ENCODE measurements around the gene KLHDC4. TPM values are rescaled to one million over a fixed set of nuclear protein-coding genes. Genes with fewer than 3 reads are reported as not detected.
"Not testable (repeated sequence)": the region's sequence is repeated elsewhere in the genome, so short reads cannot be mapped to it uniquely, and the experiment has no call there.

Gene KLHDC4
- total and polyA plus RNA-seq, 9 donors, result 16.2 to 35.9 (median 26.2) TPM

DNA sequence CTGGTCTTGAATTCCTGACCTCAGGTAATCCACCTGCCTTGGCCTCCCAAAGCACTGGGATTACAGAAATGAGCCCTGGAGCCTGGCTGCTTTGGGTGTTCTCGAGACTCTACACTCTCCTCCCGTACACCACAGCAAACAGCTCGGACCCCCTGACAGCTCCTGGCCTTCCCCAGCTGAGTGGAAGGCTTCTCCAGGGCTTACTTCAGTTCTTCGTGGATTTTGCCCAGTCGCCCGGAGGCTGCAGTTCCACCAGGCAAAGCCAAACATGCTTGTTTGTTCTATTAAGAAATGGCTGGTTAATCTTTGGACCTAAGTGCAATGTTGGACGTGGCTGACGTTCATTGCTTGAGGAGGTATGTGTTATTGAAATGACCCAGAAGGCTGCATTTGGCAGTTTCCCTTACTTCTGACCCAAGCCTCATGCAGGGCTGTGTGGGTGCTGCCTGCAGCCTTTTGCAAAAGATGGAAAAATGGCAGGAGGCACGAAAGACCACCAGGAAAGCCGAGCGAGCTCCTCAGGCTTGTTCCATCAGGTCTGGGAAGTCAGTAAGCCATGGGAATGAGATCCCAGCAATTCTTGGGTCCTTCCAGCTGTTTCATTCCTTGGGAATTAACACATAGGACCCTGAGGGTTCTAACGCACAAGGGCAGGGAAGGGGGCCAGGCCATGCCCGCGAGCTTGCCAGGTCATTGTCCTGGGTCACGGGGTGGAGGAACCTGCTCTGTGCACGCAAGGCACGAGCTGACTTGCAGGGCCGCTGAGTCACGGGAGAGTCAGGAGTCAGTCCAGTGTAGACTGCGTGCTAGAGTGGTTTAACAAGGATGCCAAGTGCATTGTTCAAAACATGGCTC is 23.9 kb upstream of the KLHDC4 start:
- Histone ChIP-seq H3K4me3 (no peak overlapping the region), H3K4me1 (ENCODE audit: insufficient read depth) (peaks cover 2% of the 10 kb centered on the region), H3K36me3 (no peaks in the 10 kb centered on the region), H3K27ac (no peak overlapping the region), H3K27me3 (no peaks in the 10 kb centered on the region), H3K9me3 (no peaks in the 10 kb centered on the region)
- 67 to 81% (median 68%) methylated on average over 20 of the region's 20 CpGs for WGBS, 3 donors
- TF ChIP-seq, protein P1, sequence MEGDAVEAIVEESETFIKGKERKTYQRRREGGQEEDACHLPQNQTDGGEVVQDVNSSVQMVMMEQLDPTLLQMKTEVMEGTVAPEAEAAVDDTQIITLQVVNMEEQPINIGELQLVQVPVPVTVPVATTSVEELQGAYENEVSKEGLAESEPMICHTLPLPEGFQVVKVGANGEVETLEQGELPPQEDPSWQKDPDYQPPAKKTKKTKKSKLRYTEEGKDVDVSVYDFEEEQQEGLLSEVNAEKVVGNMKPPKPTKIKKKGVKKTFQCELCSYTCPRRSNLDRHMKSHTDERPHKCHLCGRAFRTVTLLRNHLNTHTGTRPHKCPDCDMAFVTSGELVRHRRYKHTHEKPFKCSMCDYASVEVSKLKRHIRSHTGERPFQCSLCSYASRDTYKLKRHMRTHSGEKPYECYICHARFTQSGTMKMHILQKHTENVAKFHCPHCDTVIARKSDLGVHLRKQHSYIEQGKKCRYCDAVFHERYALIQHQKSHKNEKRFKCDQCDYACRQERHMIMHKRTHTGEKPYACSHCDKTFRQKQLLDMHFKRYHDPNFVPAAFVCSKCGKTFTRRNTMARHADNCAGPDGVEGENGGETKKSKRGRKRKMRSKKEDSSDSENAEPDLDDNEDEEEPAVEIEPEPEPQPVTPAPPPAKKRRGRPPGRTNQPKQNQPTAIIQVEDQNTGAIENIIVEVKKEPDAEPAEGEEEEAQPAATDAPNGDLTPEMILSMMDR (IDR thresholded peaks at IDR 0.05), result no peak
- no peak for TF ChIP-seq EP300 (IDR thresholded peaks at IDR 0.05)
- no peak for TF ChIP-seq POLR2A (IDR thresholded peaks at IDR 0.05)
- no peak for DNase-seq
- intact Hi-C loops (cut with DNase I), result loop anchor here in 1 of 4 donors (10.0 kb wide), 1 partner anchor 65 kb away; no protein-coding TSS in a partner anchor

DNA sequence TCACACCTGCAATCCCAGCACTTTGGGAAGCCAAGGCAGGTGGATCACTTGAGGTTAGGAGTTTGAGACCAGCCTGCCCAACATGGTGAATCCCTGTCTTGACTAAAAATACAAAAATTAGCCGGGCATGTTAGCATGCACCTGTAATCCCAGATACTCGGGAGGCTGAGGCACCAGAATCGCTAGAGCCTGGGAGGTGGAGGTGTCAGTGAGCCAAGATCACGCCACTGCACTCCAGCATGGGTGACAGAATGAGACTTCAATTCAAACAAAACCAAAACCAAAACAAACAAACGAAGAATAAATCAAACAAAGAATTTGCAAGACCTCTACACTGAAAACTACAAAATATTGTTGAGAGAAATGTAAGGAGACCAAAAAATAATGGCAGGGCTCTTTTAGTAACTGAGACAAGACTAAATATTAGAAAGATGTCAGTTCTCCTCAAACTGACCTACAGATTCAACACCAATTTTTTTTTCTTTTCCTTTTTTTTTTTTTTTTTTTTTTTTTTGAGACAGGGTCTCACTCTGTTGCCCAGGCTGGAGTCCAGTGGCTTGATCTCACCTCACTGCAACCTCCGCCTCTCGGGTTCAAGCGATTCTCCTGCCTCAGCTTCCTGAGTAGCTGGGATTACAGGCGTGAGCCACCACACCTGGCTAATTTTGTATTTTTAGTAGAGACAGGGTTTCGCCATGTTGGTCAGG is 23.1 kb upstream of the KLHDC4 start:
- H3K36me3 ChIP-seq; H3K27ac ChIP-seq; H3K4me1 ChIP-seq (ENCODE audit: insufficient read depth); DNase-seq; H3K4me3 ChIP-seq; H3K27me3 ChIP-seq; H3K9me3 ChIP-seq: not testable (repeated sequence)
- intact Hi-C loops (cut with DNase I), result loop anchor here in 1 of 4 donors (10.0 kb wide), 1 partner anchor 66 kb away; no protein-coding TSS in a partner anchor
- 91 to 93% (median 92%) methylated on average over 10 of the region's 10 CpGs for WGBS, 3 donors

DNA sequence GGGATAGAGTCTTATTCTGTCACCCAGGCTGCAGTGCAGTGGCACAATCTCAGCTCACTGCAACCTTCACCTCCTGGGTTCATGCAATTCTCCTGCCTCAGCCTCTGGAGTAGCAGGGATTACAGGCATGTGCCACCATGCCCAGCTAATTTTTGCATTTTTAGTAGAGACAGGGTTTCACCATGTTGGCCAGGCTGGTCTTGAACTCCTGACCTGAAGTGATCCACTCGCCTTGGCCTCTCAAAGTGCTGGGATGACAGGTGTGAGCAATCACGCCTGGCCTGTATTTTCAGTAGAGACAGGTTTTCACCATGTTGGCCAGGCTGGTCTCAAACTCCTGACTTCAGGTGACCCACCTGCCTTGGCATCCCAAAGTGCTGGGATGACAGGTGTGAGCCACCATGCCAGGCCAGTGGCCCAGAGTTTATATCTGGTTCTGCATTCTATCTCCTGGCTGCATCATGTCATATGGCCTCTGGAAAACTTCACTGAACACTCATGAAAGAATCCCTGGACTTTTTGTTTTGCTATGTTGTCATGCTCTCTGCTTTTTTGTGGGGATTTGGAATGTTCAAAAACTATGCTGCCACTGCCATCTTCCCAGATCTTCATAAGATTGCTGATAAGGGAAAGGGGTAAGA is 21.8 kb upstream of the KLHDC4 start:
- not testable (repeated sequence) for H3K4me1 ChIP-seq (ENCODE audit: insufficient read depth)
- intact Hi-C loops (cut with DNase I), result loop anchor here in 1 of 4 donors (10.0 kb wide), 1 partner anchor 67 kb away; no protein-coding TSS in a partner anchor

DNA sequence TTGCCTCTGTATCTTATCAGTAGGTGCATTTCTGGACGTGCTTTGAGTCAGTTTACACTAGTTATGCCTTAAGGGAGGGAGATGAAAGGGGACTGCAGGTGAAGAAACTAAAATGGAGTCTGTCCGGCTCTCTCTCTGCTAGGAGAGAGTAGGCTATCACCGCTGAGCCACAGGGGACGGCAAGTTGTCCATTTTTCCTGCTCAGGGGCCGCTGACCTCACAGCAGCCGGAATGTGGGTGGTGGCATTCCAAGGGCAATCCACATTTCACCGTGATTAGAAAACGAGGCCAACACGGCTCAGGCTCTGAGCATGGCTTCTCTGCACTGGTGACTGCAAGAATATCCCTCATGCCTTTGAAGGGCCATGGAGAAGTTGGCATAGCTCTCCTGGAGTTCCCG is 19.0 kb upstream of the KLHDC4 start:
- Histone ChIP-seq H3K36me3 (no peaks in the 10 kb centered on the region), H3K4me3 (no peak overlapping the region), H3K27ac (no peak overlapping the region), H3K27me3 (no peaks in the 10 kb centered on the region), H3K4me1 (ENCODE audit: insufficient read depth) (no peaks in the 10 kb centered on the region), H3K9me3 (no peaks in the 10 kb centered on the region)
- no peak for TF ChIP-seq POLR2A (IDR thresholded peaks at IDR 0.05)
- TF ChIP-seq EP300 (IDR thresholded peaks at IDR 0.05), result no peak
- TF ChIP-seq, protein P1 (IDR thresholded peaks at IDR 0.05), result no peak
- no peak for DNase-seq
- 13 to 27% (median 19%) methylated on average over 10 of the region's 10 CpGs for WGBS, 3 donors
- intact Hi-C loops (cut with DNase I), result loop anchor here in 1 of 4 donors (10.0 kb wide), 1 partner anchor 70 kb away; no protein-coding TSS in a partner anchor

More for the DNA sequence above, 21.8 kb upstream of the KLHDC4 start:
- H3K36me3 ChIP-seq, DNase-seq, H3K27ac ChIP-seq, H3K4me3 ChIP-seq, H3K9me3 ChIP-seq, H3K27me3 ChIP-seq: not testable (repeated sequence)
- 75 to 95% (median 93%) methylated on average over 2 of the region's 2 CpGs for WGBS, 3 donors

DNA sequence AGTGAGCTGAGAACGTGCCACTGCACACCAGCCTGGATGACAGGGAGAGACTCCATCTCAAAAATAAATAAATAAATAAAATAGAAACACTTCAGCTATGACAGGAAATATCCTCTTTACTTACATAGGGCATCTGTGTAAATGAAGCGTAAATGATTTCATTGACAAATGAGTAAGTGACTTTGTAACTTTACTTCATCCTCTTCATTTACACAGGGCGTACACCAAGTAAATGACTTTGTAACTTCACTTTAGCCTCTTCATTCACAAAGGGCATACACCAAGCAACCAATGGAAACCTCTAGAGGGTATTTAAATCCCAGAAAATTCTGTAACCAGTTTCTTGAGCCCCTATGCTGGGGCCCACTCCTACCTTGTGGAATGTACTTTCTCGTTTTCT is 16.2 kb upstream of the KLHDC4 start:
- WGBS, 3 donors, result 78 to 87% (median 85%) methylated on average over 4 of the region's 4 CpGs
- no peaks in the 10 kb centered on the region for H3K36me3 ChIP-seq
- no peak overlapping the region for H3K4me3 ChIP-seq
- intact Hi-C loops (cut with DNase I), result loop anchor here in 1 of 4 donors (10.0 kb wide), 1 partner anchor 73 kb away; no protein-coding TSS in a partner anchor
- no peak for TF ChIP-seq POLR2A (IDR thresholded peaks at IDR 0.05)
- TF ChIP-seq, protein P1 (IDR thresholded peaks at IDR 0.05), result no peak
- TF ChIP-seq EP300 (IDR thresholded peaks at IDR 0.05), result no peak
- DNase-seq, result no peak
- H3K4me1 ChIP-seq (ENCODE audit: insufficient read depth), result no peaks in the 10 kb centered on the region
- no peaks in the 10 kb centered on the region for H3K9me3 ChIP-seq
- no peak overlapping the region for H3K27ac ChIP-seq
- H3K27me3 ChIP-seq, result no peaks in the 10 kb centered on the region
